K562 (cell line): ENCODE data around the gene DSE. TPM values are rescaled to one million over a fixed set of nuclear protein-coding genes. Genes with fewer than 3 reads are reported as not detected.
A peak's percentile ranks its signal among the peaks of the same experiment; 100 is the strongest.

Experiments
- ATAC-seq: fragments of 200-7000 bp; cut with Tn5 transposase; 3 replicates; pipeline ENCODE4 v1.9.1; 2020; ENCODE audit warnings: moderate library complexity
- BruUV-seq: library from RNA; stranded (reverse); fragments of 400-500 nt; replicated peaks from 2 replicates; lab custom pipeline; 2021; lab: Mats Ljungman, UMichigan
- CTCF ChIA-PET: fragments of 300-600 bp; formaldehyde crosslinking; extraction: SDS; loops from one replicate; lab custom pipeline; 2021; ENCODE audit warnings: low intra/inter-chr PET ratio; lab: Yijun Ruan, JAX
- POLR2A ChIA-PET: fragments of 300-600, 350-650 bp; sonication (Branson Sonifier 250); formaldehyde crosslinking; extraction: SDS; loops from one replicate; lab custom pipeline; 2021; ENCODE audit warnings: antibody characterized with exemption, inconsistent platforms; lab: Yijun Ruan, JAX
- DNase-seq, 4 experiments: peaks; one replicate each; pipeline versions ENCODE4 v3.0.0 to v3.0.0-alpha.2; 2011 to 2018; ENCODE audit warnings: low spot score in 3 of 4, mixed read lengths in 3 of 4; ENCODE audit errors: extremely low read depth in 1 of 4
- FAIRE-seq: peaks from 2 replicates; lab custom pipeline; 2011; peaks lifted over from hg19 to GRCh38; lab: Jason Lieb, UNC
- H2AFZ ChIP-seq: 2 replicates; pipeline ENCODE4 v1.6.0; 2011; ENCODE audit warnings: low read depth, low read length, control low read depth, inconsistent platforms
- H3K27ac ChIP-seq: fragments of 200-600 bp; 3 replicates; pipeline ENCODE4 v1.8.0; 2011; ENCODE audit warnings: low read depth, mild to moderate bottlenecking, control low read depth, inconsistent platforms, low read length, moderate library complexity, mixed read lengths; ENCODE audit errors: extremely low read depth
- H3K27me3 ChIP-seq, 2 experiments: fragments of 300-600 bp in 1 of 2; 2 replicates in 1 of 2; 3 replicates in 1 of 2; pipeline versions ENCODE4 v1.6.0 to v1.8.0; 2011; ENCODE audit warnings: inconsistent platforms in 2 of 2, low read length in 2 of 2, mild to moderate bottlenecking in 1 of 2, mixed read lengths in 1 of 2, moderate library complexity in 1 of 2; ENCODE audit not compliant: control insufficient read depth in 2 of 2, insufficient read depth in 2 of 2
- H3K36me3 ChIP-seq: fragments of 300-600 bp; 3 replicates; pipeline ENCODE4 v1.8.0; 2011; ENCODE audit warnings: mild to moderate bottlenecking, low read length, inconsistent platforms; ENCODE audit not compliant: control insufficient read depth, insufficient read depth
- H3K4me1 ChIP-seq, 2 experiments: fragments of 200-600 bp in 1 of 2; replicated peaks in 1 of 2; 2 replicates in 1 of 2; 3 replicates in 1 of 2; pipeline versions ENCODE4 v1.5.1 to v1.8.0; 2011; ENCODE audit warnings: inconsistent platforms in 2 of 2, low read length in 2 of 2, mild to moderate bottlenecking in 1 of 2, mixed read lengths in 1 of 2, moderate library complexity in 1 of 2; ENCODE audit not compliant: control insufficient read depth in 2 of 2, insufficient read depth in 2 of 2
- H3K4me2 ChIP-seq: 2 replicates; pipeline ENCODE4 v1.6.1; 2011; ENCODE audit warnings: low read length, control low read depth, inconsistent platforms, mixed read lengths; ENCODE audit not compliant: insufficient read depth
- H3K4me3 ChIP-seq: fragments of 200-600 bp; sonication (generic), shearing (Covaris generic); 2 replicates; pipeline ENCODE4 v1.5.1; 2016; ENCODE audit warnings: control low read depth, inconsistent platforms
- H3K79me2 ChIP-seq: fragments of 200-600 bp; 3 replicates; pipeline ENCODE4 v1.8.0; 2011; ENCODE audit warnings: low read length, inconsistent platforms; ENCODE audit not compliant: control insufficient read depth, insufficient read depth
- H3K9ac ChIP-seq, 2 experiments: 2 replicates each; pipeline versions ENCODE4 v1.6.0 to v1.6.1; 2011; ENCODE audit warnings: low read depth in 2 of 2, low read length in 2 of 2, control low read depth in 1 of 2, inconsistent platforms in 1 of 2, mild to moderate bottlenecking in 1 of 2, mixed read lengths in 1 of 2; ENCODE audit not compliant: insufficient read depth in 1 of 2
- H3K9me1 ChIP-seq: one replicate; pipeline ENCODE4 v1.6.0; 2011; ENCODE audit warnings: inconsistent platforms, mild to moderate bottlenecking, low read length, moderate library complexity; ENCODE audit not compliant: control insufficient read depth, insufficient read depth
- H3K9me3 ChIP-seq: replicated peaks from 2 replicates; pipeline ENCODE4 v1.5.1; 2011; ENCODE audit warnings: low read depth, low read length, inconsistent platforms; ENCODE audit not compliant: control insufficient read depth, insufficient read depth
- H4K20me1 ChIP-seq: replicated peaks from 2 replicates; pipeline ENCODE4 v1.6.1; 2011; ENCODE audit warnings: low read length, inconsistent platforms, mixed read lengths; ENCODE audit not compliant: control insufficient read depth, insufficient read depth
- FOXA3 ChIP-seq, 2 experiments: fragments of 450-650 bp in 1 of 2; sonication (generic) in 1 of 2; formaldehyde crosslinking; IDR thresholded peaks in 1 of 2; conservative IDR thresholded peaks in 1 of 2; 2 replicates each; pipeline versions ENCODE4 v1.4.0 to v1.8.0; 2020 to 2022; ENCODE audit warnings: mild to moderate bottlenecking in 2 of 2, missing genetic modification reagents in 1 of 2
- HDAC1 ChIP-seq, 2 experiments: fragments of 450-650 bp; IDR thresholded peaks; 2 replicates each; pipeline ENCODE4 v1.6.1; 2016 to 2017; ENCODE audit warnings: inconsistent platforms in 1 of 2, mild to moderate bottlenecking in 1 of 2, moderate library complexity in 1 of 2
- L3MBTL2 ChIP-seq: fragments of 450-650 bp; IDR thresholded peaks from 2 replicates; pipeline ENCODE4 v1.6.1; 2016; ENCODE audit warnings: mild to moderate bottlenecking, moderate library complexity
- ZNF12 ChIP-seq: sonication (generic); formaldehyde crosslinking; IDR thresholded peaks from 2 replicates; pipeline ENCODE4 v1.4.0; 2020; ENCODE audit warnings: mild to moderate bottlenecking, missing genetic modification reagents
- ZNF24 ChIP-seq: fragments of 450-650 bp; IDR thresholded peaks from 2 replicates; pipeline ENCODE4 v1.6.1; 2016
- WGBS: fragments of 100-300 bp; shearing (Covaris generic); methylation state at CpG from one replicate; pipeline ENCODE4 v1.1.6; 2016; ENCODE audit warnings: low coverage, mixed read lengths; ENCODE audit not compliant: insufficient coverage; ENCODE audit errors: missing lambda C conversion rate; 5-methylcytosine and 5-hydroxymethylcytosine counted together
- in situ Hi-C: fragments of 300-500 bp; cut with MboI; formaldehyde crosslinking; loops from 4 replicates; pipeline ENCODE4 v1.15.0; 2018; ENCODE audit warnings: inconsistent platforms, mixed read lengths
- intact Hi-C: fragments of 100-400 bp; cut with micrococcal nuclease; formaldehyde crosslinking; loops from 2 replicates; pipeline ENCODE4 v1.14.2; 2022
- polyA plus RNA-seq, 8 experiments: library from polyadenylated mRNA; depleted of rRNA in 4 of 8; stranded (reverse) in 5 of 8; unstranded in 3 of 8; fragments of >200 nt; fragmentation: Nextera tagmentation in 2 of 8; fragmentation: Illumina TruSeq in 1 of 8; extraction: Ambion mirVana in 2 of 8; extraction: Trizol in 1 of 8; gene quantifications; 2 replicates each; pipeline versions ENCODE4 v1.2.1 to v1.2.3, GENCODE V29; 2011 to 2014; ENCODE audit warnings: inconsistent platforms in 1 of 8, missing spikeins in 1 of 8
- total RNA-seq, 7 experiments: library from RNA; depleted of rRNA in 6 of 7; stranded (reverse); fragments of >200 nt in 6 of 7; fragmentation: Illumina TruSeq in 2 of 7; extraction: Trizol in 2 of 7; gene quantifications; 2 replicates each; pipeline versions ENCODE4 v1.2.1 to v1.2.3, GENCODE V29; 2011 to 2021; ENCODE audit warnings: low replicate concordance in 1 of 7
- TF ChIP-seq, protein P1 (sequence below), 2 experiments: fragments of 450-650 bp; IDR thresholded peaks; 2 replicates each; pipeline ENCODE4 v1.6.1; 2016
- TF ChIP-seq, protein P2 (sequence below): fragments of 250-450 bp; sonication (Bioruptor Pico); IDR thresholded peaks from 2 replicates; pipeline ENCODE4 v1.5.0; 2021
- TF ChIP-seq, protein P3 (sequence below): sonication (generic); IDR thresholded peaks from 2 replicates; pipeline ENCODE4 v1.6.1; 2016
- TF ChIP-seq, protein P4 (sequence below): sonication (generic); formaldehyde crosslinking; IDR thresholded peaks from 2 replicates; pipeline ENCODE4 v1.4.0; 2020; ENCODE audit warnings: mild to moderate bottlenecking, missing genetic modification reagents
- TF ChIP-seq, protein P5 (sequence below): sonication (generic); formaldehyde crosslinking; IDR thresholded peaks from 2 replicates; pipeline ENCODE4 v1.5.0; 2020; ENCODE audit warnings: missing genetic modification reagents

Gene DSE
- total and polyA plus RNA-seq, 9 of the 15 experiments (the other 6 are each of a cell fraction or from before 2014, with no cell fraction given), result 0.49 to 1.7 (median 0.79) TPM

DNA sequence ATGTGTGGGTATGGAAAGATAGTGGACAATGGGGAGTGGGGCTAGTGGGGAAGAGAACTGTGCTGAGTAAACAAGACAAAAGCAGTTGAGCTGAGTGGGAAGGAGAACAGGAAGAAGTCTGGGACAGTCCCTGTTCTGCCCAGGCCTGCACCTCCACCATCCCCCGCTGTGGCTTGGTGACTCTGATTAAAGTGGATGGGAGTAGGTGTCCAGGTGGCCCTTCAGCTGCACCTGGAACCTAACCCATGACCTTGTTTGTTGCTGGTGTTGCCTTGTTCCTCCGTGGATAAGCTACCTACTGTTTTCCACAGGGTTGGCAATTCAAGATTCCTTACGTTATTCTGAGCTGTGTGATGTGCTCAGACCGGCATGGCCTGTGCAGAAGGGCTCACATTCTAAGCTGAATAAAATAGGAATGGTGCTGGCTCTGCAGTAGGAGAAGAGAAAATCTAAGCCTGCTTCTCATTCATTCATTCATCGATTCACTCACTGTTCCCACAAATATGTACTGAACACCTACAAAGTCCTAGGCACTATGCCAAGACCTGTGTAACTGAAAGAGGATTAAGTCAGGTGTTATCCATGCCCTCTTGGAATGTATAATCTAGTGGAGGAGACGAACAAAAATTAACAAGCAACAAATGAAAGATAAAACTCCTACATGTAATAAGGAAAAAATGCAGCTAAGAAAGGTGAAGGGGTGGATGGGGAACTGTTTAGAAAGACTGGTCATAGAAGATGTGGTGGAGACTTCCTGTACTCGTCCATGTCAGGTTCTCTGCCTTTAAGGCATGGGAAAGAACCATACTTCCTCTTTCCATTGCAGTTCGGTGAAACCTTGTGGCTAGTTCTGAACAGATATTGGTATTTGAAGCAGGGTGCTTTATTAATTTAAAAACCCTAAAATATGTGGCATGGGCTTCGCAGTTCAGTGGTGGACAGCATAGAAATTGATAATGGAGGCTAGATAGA lies 80.3 kb downstream of the DSE start:
- Histone ChIP-seq H3K27me3 (no peaks in the 10 kb centered on the region), H3K4me2 (peak overlapping the region; percentile 7; the same call in 1 of the 2 replicates), H2AFZ (peak overlapping the region; percentile 75), H3K4me1 (peaks cover 0 to 7% of the 10 kb centered on the region in 2 experiments; a peak in 2 of 5 replicates), H3K36me3 (no peaks in the 10 kb centered on the region), H3K79me2 (no peaks in the 10 kb centered on the region), H3K4me3 (no peak overlapping the region), H3K9me1 (no peaks in the 10 kb centered on the region), H3K9ac (no peak overlapping the region), H3K27ac (no peak overlapping the region), H3K9me3 (no peaks in the 10 kb centered on the region), H4K20me1 (no peaks in the 10 kb centered on the region)
- in situ Hi-C loops, result no loop called here
- ATAC-seq (peak; percentile 77), DNase-seq (peak in 1 of 4 experiments; percentile 17), FAIRE-seq (no peak)
- CTCF ChIA-PET, result no interaction called here
- intact Hi-C loops, result no loop called here
- WGBS, result 7% methylated on average over 9 of the region's 9 CpGs
- POLR2A ChIA-PET, result interaction anchor here (0.6 to 1.3 kb wide), 3 partner anchors 11 to 180 kb away, joined by 3 to 4 read pairs (median 4); no protein-coding TSS in a partner anchor
- no TSS peak for BruUV-seq
- TF ChIP-seq, protein P1, sequence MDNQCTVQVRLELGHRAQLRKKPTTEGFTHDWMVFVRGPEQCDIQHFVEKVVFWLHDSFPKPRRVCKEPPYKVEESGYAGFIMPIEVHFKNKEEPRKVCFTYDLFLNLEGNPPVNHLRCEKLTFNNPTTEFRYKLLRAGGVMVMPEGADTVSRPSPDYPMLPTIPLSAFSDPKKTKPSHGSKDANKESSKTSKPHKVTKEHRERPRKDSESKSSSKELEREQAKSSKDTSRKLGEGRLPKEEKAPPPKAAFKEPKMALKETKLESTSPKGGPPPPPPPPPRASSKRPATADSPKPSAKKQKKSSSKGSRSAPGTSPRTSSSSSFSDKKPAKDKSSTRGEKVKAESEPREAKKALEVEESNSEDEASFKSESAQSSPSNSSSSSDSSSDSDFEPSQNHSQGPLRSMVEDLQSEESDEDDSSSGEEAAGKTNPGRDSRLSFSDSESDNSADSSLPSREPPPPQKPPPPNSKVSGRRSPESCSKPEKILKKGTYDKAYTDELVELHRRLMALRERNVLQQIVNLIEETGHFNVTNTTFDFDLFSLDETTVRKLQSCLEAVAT (IDR thresholded peaks at IDR 0.05), result peak in 1 of 2 experiments; percentile 58; a peak in 2 of 4 replicates
- peak in 1 of 2 experiments; percentile 91; a peak in 2 of 4 replicates for TF ChIP-seq FOXA3 (CRISPR knock-in tag; conservative IDR thresholded peaks at IDR 0.05 in 1 of 2, IDR thresholded peaks at IDR 0.05 in 1 of 2)
- TF ChIP-seq, protein P2, sequence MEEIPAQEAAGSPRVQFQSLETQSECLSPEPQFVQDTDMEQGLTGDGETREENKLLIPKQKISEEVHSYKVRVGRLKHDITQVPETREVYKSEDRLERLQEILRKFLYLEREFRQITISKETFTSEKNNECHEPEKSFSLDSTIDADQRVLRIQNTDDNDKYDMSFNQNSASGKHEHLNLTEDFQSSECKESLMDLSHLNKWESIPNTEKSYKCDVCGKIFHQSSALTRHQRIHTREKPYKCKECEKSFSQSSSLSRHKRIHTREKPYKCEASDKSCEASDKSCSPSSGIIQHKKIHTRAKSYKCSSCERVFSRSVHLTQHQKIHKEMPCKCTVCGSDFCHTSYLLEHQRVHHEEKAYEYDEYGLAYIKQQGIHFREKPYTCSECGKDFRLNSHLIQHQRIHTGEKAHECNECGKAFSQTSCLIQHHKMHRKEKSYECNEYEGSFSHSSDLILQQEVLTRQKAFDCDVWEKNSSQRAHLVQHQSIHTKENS (CRISPR knock-in tag), result no peak
- 0 out of 2 replicates have a peak, but pooled peaks have one; percentile 36 for TF ChIP-seq ZNF24
- TF ChIP-seq, protein P3, sequence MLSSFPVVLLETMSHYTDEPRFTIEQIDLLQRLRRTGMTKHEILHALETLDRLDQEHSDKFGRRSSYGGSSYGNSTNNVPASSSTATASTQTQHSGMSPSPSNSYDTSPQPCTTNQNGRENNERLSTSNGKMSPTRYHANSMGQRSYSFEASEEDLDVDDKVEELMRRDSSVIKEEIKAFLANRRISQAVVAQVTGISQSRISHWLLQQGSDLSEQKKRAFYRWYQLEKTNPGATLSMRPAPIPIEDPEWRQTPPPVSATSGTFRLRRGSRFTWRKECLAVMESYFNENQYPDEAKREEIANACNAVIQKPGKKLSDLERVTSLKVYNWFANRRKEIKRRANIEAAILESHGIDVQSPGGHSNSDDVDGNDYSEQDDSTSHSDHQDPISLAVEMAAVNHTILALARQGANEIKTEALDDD, result 0 out of 2 replicates have a peak, but pooled peaks have one; percentile 9
- TF ChIP-seq L3MBTL2, result 0 out of 2 replicates have a peak, but pooled peaks have one; percentile 28
- no peak for TF ChIP-seq ZNF12
- no peak for TF ChIP-seq HDAC1 (IDR thresholded peaks at IDR 0.05)
- TF ChIP-seq, protein P4, sequence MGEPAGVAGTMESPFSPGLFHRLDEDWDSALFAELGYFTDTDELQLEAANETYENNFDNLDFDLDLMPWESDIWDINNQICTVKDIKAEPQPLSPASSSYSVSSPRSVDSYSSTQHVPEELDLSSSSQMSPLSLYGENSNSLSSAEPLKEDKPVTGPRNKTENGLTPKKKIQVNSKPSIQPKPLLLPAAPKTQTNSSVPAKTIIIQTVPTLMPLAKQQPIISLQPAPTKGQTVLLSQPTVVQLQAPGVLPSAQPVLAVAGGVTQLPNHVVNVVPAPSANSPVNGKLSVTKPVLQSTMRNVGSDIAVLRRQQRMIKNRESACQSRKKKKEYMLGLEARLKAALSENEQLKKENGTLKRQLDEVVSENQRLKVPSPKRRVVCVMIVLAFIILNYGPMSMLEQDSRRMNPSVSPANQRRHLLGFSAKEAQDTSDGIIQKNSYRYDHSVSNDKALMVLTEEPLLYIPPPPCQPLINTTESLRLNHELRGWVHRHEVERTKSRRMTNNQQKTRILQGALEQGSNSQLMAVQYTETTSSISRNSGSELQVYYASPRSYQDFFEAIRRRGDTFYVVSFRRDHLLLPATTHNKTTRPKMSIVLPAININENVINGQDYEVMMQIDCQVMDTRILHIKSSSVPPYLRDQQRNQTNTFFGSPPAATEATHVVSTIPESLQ (CRISPR knock-in tag), result no peak
- TF ChIP-seq, protein P5, sequence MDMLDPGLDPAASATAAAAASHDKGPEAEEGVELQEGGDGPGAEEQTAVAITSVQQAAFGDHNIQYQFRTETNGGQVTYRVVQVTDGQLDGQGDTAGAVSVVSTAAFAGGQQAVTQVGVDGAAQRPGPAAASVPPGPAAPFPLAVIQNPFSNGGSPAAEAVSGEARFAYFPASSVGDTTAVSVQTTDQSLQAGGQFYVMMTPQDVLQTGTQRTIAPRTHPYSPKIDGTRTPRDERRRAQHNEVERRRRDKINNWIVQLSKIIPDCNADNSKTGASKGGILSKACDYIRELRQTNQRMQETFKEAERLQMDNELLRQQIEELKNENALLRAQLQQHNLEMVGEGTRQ (CRISPR knock-in tag), result no peak
